ENCODE measurements around the gene ETNK2. TPM values are rescaled to one million over a fixed set of nuclear protein-coding genes. Genes with fewer than 3 reads are reported as not detected.
"Not testable (repeated sequence)": the region's sequence is repeated elsewhere in the genome, so short reads cannot be mapped to it uniquely, and the experiment has no call there.

Gene ETNK2
- total RNA-seq, 1 donor from 2014 or later: 8.2 TPM

GRCh38 chr1:204102029-204102611, 49.7 kb downstream of the ETNK2 start:
- Mint-ChIP-seq H3K4me1 (ENCODE audit: low read depth, unreplicated experiment) (peaks cover 22% of the 10 kb centered on the region), H3K9me3 (ENCODE audit: unreplicated experiment) (no peaks in the 10 kb centered on the region), H3K36me3 (ENCODE audit: low read depth, unreplicated experiment) (no peaks in the 10 kb centered on the region), H3K27ac (ENCODE audit: unreplicated experiment) (no peak overlapping the region), H3K27me3 (ENCODE audit: low read depth, unreplicated experiment) (no peaks in the 10 kb centered on the region), H3K4me3 (ENCODE audit: unreplicated experiment) (no peak overlapping the region)
- peaks cover 28% of the 10 kb centered on the region for H3K4me1 ChIP-seq (ENCODE audit: insufficient read depth, low read length)
- H3K4me3 ChIP-seq (ENCODE audit: insufficient read depth, low read depth, low read length): no peak overlapping the region
- no peak overlapping the region for H3K27ac ChIP-seq (ENCODE audit: low read depth, low read length)
- no peak overlapping the region for H2AFZ ChIP-seq (ENCODE audit: low read depth, low read length)
- H3K9me3 ChIP-seq (ENCODE audit: insufficient read depth, low read depth, low read length): no peaks in the 10 kb centered on the region
- DNase-seq (ENCODE audit: low read depth) (no peak), FAIRE-seq (no peak)
- no peaks in the 10 kb centered on the region for H3K36me3 ChIP-seq (ENCODE audit: insufficient read depth, low read length)
- peaks cover 2% of the 10 kb centered on the region for H3K79me2 ChIP-seq (ENCODE audit: insufficient read depth, low read length)
- TF ChIP-seq CTCF (IDR thresholded peaks at IDR 0.05; ENCODE audit: insufficient read depth, low read depth, low read length) (no peak), EZH2 (IDR thresholded peaks at IDR 0.05; ENCODE audit: insufficient read depth, low read length) (no peak)
- no peaks in the 10 kb centered on the region for H3K27me3 ChIP-seq (ENCODE audit: insufficient read depth, low read length)
- no peak overlapping the region for H3K9ac ChIP-seq (ENCODE audit: low read length)
- no peak overlapping the region for H3K4me2 ChIP-seq (ENCODE audit: low read length)
- H4K20me1 ChIP-seq (ENCODE audit: insufficient read depth, low read length): no peaks in the 10 kb centered on the region

GRCh38 chr1:204099754-204100153, 52.1 kb downstream of the ETNK2 start:
- not testable (repeated sequence) for H3K4me3 Mint-ChIP-seq (ENCODE audit: unreplicated experiment); H3K4me2 ChIP-seq (ENCODE audit: low read length); H3K9me3 ChIP-seq (ENCODE audit: insufficient read depth, low read depth, low read length); DNase-seq (ENCODE audit: low read depth); H3K9ac ChIP-seq (ENCODE audit: low read length); H3K4me3 ChIP-seq (ENCODE audit: insufficient read depth, low read depth, low read length); H3K36me3 Mint-ChIP-seq (ENCODE audit: low read depth, unreplicated experiment); H3K27me3 ChIP-seq (ENCODE audit: insufficient read depth, low read length); H3K36me3 ChIP-seq (ENCODE audit: insufficient read depth, low read length); H3K79me2 ChIP-seq (ENCODE audit: insufficient read depth, low read length); H3K9me3 Mint-ChIP-seq (ENCODE audit: unreplicated experiment); FAIRE-seq; H3K27me3 Mint-ChIP-seq (ENCODE audit: low read depth, unreplicated experiment); H3K27ac ChIP-seq (ENCODE audit: low read depth, low read length); H3K27ac Mint-ChIP-seq (ENCODE audit: unreplicated experiment); H2AFZ ChIP-seq (ENCODE audit: low read depth, low read length); H4K20me1 ChIP-seq (ENCODE audit: insufficient read depth, low read length)
- peaks cover 18% of the 10 kb centered on the region for H3K4me1 Mint-ChIP-seq (ENCODE audit: low read depth, unreplicated experiment)
- peaks cover 25% of the 10 kb centered on the region for H3K4me1 ChIP-seq (ENCODE audit: insufficient read depth, low read length)

GRCh38 chr1:204098683-204099082, 53.2 kb downstream of the ETNK2 start:
- Mint-ChIP-seq H3K36me3 (ENCODE audit: low read depth, unreplicated experiment) (no peaks in the 10 kb centered on the region), H3K27ac (ENCODE audit: unreplicated experiment) (no peak overlapping the region), H3K4me1 (ENCODE audit: low read depth, unreplicated experiment) (peaks cover 17% of the 10 kb centered on the region), H3K4me3 (ENCODE audit: unreplicated experiment) (no peak overlapping the region), H3K9me3 (ENCODE audit: unreplicated experiment) (no peaks in the 10 kb centered on the region), H3K27me3 (ENCODE audit: low read depth, unreplicated experiment) (no peaks in the 10 kb centered on the region)
- H3K9ac ChIP-seq (ENCODE audit: low read length): no peak overlapping the region
- H3K79me2 ChIP-seq (ENCODE audit: insufficient read depth, low read length): no peaks in the 10 kb centered on the region
- peaks cover 14% of the 10 kb centered on the region for H3K4me1 ChIP-seq (ENCODE audit: insufficient read depth, low read length)
- no peak overlapping the region for H3K4me2 ChIP-seq (ENCODE audit: low read length)
- DNase-seq (ENCODE audit: low read depth): no peak
- no peak overlapping the region for H3K27ac ChIP-seq (ENCODE audit: low read depth, low read length)
- H3K4me3 ChIP-seq (ENCODE audit: insufficient read depth, low read depth, low read length): no peak overlapping the region
- H3K9me3 ChIP-seq (ENCODE audit: insufficient read depth, low read depth, low read length): no peaks in the 10 kb centered on the region
- H4K20me1 ChIP-seq (ENCODE audit: insufficient read depth, low read length): no peaks in the 10 kb centered on the region
- H3K27me3 ChIP-seq (ENCODE audit: insufficient read depth, low read length): no peaks in the 10 kb centered on the region
- FAIRE-seq: no peak
- TF ChIP-seq EZH2 (IDR thresholded peaks at IDR 0.05; ENCODE audit: insufficient read depth, low read length): no peak
- no peak for TF ChIP-seq CTCF (IDR thresholded peaks at IDR 0.05; ENCODE audit: insufficient read depth, low read depth, low read length)
- no peaks in the 10 kb centered on the region for H3K36me3 ChIP-seq (ENCODE audit: insufficient read depth, low read length)
- no peak overlapping the region for H2AFZ ChIP-seq (ENCODE audit: low read depth, low read length)
